ENCODE results near the gene PAIP1.

Gene PAIP1

DNA sequence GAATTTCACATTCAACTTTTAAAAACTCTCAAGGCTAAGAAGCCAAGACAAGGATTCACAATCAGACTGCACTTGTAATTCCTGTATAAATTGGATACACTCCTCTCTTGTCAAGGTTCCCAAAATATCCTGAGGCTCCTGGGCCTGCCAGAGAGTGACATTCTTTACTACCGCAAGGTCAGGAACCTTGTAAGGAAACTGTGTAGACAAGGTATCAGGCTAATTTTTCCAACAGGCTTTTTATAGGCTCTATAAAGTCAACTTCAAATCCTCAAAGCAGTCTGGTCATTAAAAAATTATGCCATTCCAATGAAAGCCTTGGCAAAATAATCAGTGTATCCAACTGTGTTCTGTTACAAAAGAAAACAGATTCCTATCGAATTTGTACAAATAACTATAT is 15.5 kb upstream of the PAIP1 start:
- H3K4me1 ChIP-seq = no peaks in the 10 kb centered on the region
- TF ChIP-seq, protein P1, sequence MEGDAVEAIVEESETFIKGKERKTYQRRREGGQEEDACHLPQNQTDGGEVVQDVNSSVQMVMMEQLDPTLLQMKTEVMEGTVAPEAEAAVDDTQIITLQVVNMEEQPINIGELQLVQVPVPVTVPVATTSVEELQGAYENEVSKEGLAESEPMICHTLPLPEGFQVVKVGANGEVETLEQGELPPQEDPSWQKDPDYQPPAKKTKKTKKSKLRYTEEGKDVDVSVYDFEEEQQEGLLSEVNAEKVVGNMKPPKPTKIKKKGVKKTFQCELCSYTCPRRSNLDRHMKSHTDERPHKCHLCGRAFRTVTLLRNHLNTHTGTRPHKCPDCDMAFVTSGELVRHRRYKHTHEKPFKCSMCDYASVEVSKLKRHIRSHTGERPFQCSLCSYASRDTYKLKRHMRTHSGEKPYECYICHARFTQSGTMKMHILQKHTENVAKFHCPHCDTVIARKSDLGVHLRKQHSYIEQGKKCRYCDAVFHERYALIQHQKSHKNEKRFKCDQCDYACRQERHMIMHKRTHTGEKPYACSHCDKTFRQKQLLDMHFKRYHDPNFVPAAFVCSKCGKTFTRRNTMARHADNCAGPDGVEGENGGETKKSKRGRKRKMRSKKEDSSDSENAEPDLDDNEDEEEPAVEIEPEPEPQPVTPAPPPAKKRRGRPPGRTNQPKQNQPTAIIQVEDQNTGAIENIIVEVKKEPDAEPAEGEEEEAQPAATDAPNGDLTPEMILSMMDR (IDR thresholded peaks at IDR 0.05; ENCODE audit: low read depth, low read length) = no peak

GRCh38 chr5:43571237-43571636 is 14.4 kb upstream of the PAIP1 start:
- H3K9me3 ChIP-seq = no peaks in the 10 kb centered on the region
- H3K27me3 ChIP-seq = no peaks in the 10 kb centered on the region
- H3K4me3 ChIP-seq (ENCODE audit: low read depth, low read length) = no peak overlapping the region
- TF ChIP-seq, protein P1 (IDR thresholded peaks at IDR 0.05; ENCODE audit: low read depth, low read length) = no peak
- no peaks in the 10 kb centered on the region for H3K4me1 ChIP-seq
- peaks cover 4% of the 10 kb centered on the region for H3K36me3 ChIP-seq
- DNase-seq = no peak

More for the DNA sequence above, 15.5 kb upstream of the PAIP1 start:
- H3K27me3 ChIP-seq = no peaks in the 10 kb centered on the region
- H3K4me3 ChIP-seq (ENCODE audit: low read depth, low read length) = no peak overlapping the region
- no peaks in the 10 kb centered on the region for H3K9me3 ChIP-seq
- DNase-seq = no peak
- peaks cover 4% of the 10 kb centered on the region for H3K36me3 ChIP-seq

DNA sequence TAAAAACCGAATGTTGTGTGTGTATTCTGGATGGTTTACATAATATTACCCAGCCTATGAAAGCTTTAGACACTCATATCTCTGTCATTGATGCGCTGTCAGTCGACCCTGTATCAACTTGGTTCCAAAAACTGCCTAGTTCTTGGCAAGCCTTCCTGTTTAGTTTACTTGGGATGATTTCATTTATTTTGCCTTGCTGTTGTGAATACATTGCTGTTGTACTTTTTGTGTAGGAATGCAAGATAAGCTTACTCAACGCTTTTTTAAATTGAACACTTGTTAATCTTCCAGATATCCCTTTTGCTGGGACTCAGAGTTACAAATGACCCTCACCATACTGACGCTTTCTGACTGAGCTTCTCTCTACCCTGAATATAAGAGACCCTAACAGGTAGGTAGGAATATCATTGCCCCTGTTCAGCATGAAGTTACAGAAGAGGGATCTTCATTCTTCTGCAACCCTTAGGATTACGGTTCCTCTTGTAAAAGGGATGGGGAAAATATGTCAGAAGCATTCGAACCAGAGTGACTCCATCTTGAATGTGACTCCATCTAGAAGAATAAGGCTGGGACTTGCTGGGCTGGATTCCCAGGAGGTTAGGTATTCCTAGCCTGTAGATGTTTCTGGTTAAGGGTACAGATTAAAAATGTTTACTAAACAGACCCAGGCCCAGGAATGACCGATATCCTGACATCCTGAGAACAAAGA is 13.7 kb upstream of the PAIP1 start:
- Histone ChIP-seq H3K4me3 (ENCODE audit: low read depth, low read length) (no peak overlapping the region), H3K4me1 (no peaks in the 10 kb centered on the region), H3K27me3 (no peaks in the 10 kb centered on the region), H3K9me3 (no peaks in the 10 kb centered on the region), H3K36me3 (peaks cover 4% of the 10 kb centered on the region; the same call in 1 of the 2 replicates)
- DNase-seq = no peak
- TF ChIP-seq, protein P1 (IDR thresholded peaks at IDR 0.05; ENCODE audit: low read depth, low read length) = no peak

DNA sequence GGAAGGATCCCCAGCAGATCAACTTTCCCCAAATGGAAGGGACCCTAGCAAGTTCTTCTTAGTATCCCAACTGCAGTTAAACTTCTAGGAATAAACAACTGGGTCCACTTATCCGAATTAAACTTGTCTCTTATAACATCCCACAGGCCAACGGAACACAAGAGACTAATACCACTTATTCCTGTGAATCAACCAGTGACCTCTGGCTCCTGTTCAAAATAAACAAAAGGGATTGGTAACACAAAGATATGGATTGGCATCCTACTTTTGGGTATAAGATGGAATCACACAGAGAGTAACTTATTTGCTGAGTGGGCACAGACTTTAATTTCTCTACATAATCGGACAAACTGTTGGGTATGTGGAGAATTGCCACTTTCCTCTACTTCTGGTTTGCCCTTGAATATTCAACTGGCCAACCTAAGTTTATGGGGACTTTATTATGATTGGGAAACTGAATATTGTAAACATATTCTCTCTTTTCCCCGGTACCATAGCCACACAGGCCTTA is 12.4 kb upstream of the PAIP1 start:
- H3K4me1 ChIP-seq = no peaks in the 10 kb centered on the region
- H3K27me3 ChIP-seq = no peaks in the 10 kb centered on the region
- no peaks in the 10 kb centered on the region for H3K9me3 ChIP-seq
- no peak for DNase-seq
- no peaks in the 10 kb centered on the region for H3K36me3 ChIP-seq
- H3K4me3 ChIP-seq (ENCODE audit: low read depth, low read length) = no peak overlapping the region
- TF ChIP-seq, protein P1 (IDR thresholded peaks at IDR 0.05; ENCODE audit: low read depth, low read length) = no peak

GRCh38 chr5:43567967-43568366 is 11.1 kb upstream of the PAIP1 start:
- DNase-seq = no peak
- TF ChIP-seq, protein P1 (IDR thresholded peaks at IDR 0.05; ENCODE audit: low read depth, low read length) = no peak

GRCh38 chr5:43565043-43565442 is 8.2 kb upstream of the PAIP1 start:
- Histone ChIP-seq H3K4me3 (ENCODE audit: low read depth, low read length) (no peak overlapping the region), H3K27me3 (no peaks in the 10 kb centered on the region), H3K9me3 (no peaks in the 10 kb centered on the region), H3K36me3 (no peaks in the 10 kb centered on the region), H3K4me1 (no peaks in the 10 kb centered on the region)
- TF ChIP-seq, protein P1 (IDR thresholded peaks at IDR 0.05; ENCODE audit: low read depth, low read length) = no peak
- DNase-seq = no peak

More at GRCh38 chr5:43567967-43568366, 11.1 kb upstream of the PAIP1 start:
- Histone ChIP-seq H3K27me3 (no peaks in the 10 kb centered on the region), H3K36me3 (no peaks in the 10 kb centered on the region), H3K4me1 (no peaks in the 10 kb centered on the region), H3K4me3 (ENCODE audit: low read depth, low read length) (no peak overlapping the region), H3K9me3 (no peaks in the 10 kb centered on the region)
